SK-N-SH (cell line): ENCODE data around the gene ACTL8.

Experiments
- EZH2phosphoT487 ChIP-seq: fragments of 200-600 bp; sonication (generic); IDR thresholded peaks from 2 replicates; pipeline ENCODE4 v1.6.1; 2017; ENCODE audit warnings: low read depth, mixed run types, mild to moderate bottlenecking, antibody characterized with exemption, moderate library complexity, borderline replicate concordance
- MAX ChIP-seq: IDR thresholded peaks from 2 replicates; pipeline ENCODE4 v1.4.0; 2012; ENCODE audit warnings: low read depth
- NRF1 ChIP-seq: IDR thresholded peaks from 2 replicates; pipeline ENCODE4 v1.6.1; 2012; ENCODE audit warnings: low read depth, mild to moderate bottlenecking, low read length
- POLR2AphosphoS5 ChIP-seq: IDR thresholded peaks from 2 replicates; pipeline ENCODE4 v1.6.1; 2012; ENCODE audit warnings: low read depth, low read length
- RFX5 ChIP-seq: IDR thresholded peaks from 2 replicates; pipeline ENCODE4 v1.6.1; 2012; ENCODE audit warnings: mild to moderate bottlenecking, improper control_type of control experiment, low read length
- TEAD4 ChIP-seq: IDR thresholded peaks from 2 replicates; pipeline ENCODE4 v1.4.0; 2012; ENCODE audit warnings: mild to moderate bottlenecking, borderline replicate concordance; ENCODE audit not compliant: insufficient read depth
- YY1 ChIP-seq: IDR thresholded peaks from 2 replicates; pipeline ENCODE4 v1.4.0; 2012; ENCODE audit warnings: low read depth, mild to moderate bottlenecking
- TF ChIP-seq, protein P1 (sequence below): fragments of 200-600 bp; sonication (generic); IDR thresholded peaks from 2 replicates; pipeline ENCODE4 v1.6.1; 2017; ENCODE audit warnings: antibody characterized with exemption, mild to moderate bottlenecking, moderate library complexity
- TF ChIP-seq, protein P2 (sequence below): IDR thresholded peaks from 2 replicates; pipeline ENCODE4 v1.6.1; 2012; ENCODE audit warnings: mild to moderate bottlenecking, low read depth, low read length, moderate library complexity

GRCh38 chr1:17773591-17774326 lies 18.6 kb downstream of the ACTL8 start:
- TF ChIP-seq POLR2AphosphoS5 (no peak), YY1 (no peak), RFX5 (no peak), EZH2phosphoT487 (no peak), TEAD4 (no peak), NRF1 (no peak), MAX (no peak)
- TF ChIP-seq, protein P1, sequence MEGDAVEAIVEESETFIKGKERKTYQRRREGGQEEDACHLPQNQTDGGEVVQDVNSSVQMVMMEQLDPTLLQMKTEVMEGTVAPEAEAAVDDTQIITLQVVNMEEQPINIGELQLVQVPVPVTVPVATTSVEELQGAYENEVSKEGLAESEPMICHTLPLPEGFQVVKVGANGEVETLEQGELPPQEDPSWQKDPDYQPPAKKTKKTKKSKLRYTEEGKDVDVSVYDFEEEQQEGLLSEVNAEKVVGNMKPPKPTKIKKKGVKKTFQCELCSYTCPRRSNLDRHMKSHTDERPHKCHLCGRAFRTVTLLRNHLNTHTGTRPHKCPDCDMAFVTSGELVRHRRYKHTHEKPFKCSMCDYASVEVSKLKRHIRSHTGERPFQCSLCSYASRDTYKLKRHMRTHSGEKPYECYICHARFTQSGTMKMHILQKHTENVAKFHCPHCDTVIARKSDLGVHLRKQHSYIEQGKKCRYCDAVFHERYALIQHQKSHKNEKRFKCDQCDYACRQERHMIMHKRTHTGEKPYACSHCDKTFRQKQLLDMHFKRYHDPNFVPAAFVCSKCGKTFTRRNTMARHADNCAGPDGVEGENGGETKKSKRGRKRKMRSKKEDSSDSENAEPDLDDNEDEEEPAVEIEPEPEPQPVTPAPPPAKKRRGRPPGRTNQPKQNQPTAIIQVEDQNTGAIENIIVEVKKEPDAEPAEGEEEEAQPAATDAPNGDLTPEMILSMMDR, result no peak
- TF ChIP-seq, protein P2, sequence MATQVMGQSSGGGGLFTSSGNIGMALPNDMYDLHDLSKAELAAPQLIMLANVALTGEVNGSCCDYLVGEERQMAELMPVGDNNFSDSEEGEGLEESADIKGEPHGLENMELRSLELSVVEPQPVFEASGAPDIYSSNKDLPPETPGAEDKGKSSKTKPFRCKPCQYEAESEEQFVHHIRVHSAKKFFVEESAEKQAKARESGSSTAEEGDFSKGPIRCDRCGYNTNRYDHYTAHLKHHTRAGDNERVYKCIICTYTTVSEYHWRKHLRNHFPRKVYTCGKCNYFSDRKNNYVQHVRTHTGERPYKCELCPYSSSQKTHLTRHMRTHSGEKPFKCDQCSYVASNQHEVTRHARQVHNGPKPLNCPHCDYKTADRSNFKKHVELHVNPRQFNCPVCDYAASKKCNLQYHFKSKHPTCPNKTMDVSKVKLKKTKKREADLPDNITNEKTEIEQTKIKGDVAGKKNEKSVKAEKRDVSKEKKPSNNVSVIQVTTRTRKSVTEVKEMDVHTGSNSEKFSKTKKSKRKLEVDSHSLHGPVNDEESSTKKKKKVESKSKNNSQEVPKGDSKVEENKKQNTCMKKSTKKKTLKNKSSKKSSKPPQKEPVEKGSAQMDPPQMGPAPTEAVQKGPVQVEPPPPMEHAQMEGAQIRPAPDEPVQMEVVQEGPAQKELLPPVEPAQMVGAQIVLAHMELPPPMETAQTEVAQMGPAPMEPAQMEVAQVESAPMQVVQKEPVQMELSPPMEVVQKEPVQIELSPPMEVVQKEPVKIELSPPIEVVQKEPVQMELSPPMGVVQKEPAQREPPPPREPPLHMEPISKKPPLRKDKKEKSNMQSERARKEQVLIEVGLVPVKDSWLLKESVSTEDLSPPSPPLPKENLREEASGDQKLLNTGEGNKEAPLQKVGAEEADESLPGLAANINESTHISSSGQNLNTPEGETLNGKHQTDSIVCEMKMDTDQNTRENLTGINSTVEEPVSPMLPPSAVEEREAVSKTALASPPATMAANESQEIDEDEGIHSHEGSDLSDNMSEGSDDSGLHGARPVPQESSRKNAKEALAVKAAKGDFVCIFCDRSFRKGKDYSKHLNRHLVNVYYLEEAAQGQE, result no peak
